ENCODE data around the gene TEX19. TPM values are rescaled to one million over a fixed set of nuclear protein-coding genes. Genes with fewer than 3 reads are reported as not detected.
"Not testable (repeated sequence)": the region's sequence is repeated elsewhere in the genome, so short reads cannot be mapped to it uniquely, and the experiment has no call there.

Gene TEX19
- total RNA-seq, 2 experiments from 2014 or later = not detected

DNA sequence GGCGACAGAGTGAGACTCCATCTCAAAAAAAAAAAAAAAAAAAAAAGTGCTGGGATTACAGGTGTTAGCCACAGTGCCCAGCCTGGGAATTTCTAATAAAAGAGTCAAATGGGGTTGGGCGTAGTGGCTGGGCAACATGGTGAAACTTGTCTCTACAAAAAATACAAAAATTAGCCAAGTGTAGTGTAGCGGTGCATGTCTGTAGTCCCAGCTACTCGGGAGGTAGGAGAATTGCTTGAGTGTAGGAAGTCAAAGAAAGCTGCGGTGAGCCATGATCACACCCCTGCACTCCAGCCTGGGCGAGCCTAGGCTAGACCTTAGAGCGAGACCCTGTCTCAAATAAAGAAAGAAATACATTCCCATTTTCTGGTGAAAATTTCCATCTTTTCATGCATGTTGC lies 10.2 kb downstream of the TEX19 start:
- Mint-ChIP-seq H3K4me3 (no peak overlapping the region), H3K9me3 (no peaks in the 10 kb centered on the region), H3K27ac (no peak overlapping the region), H3K27me3 (peaks cover 26% of the 10 kb centered on the region), H3K4me1 (ENCODE audit: low read depth) (peaks cover 18% of the 10 kb centered on the region), H3K36me3 (ENCODE audit: low read depth) (no peaks in the 10 kb centered on the region)
- POLR2A ChIA-PET = no interaction called here
- DNase-seq (no peak), ATAC-seq (no peak)
- CTCF ChIA-PET = no interaction called here
- intact Hi-C loops (cut with micrococcal nuclease) = no loop called here
- TF ChIP-seq, protein P1, sequence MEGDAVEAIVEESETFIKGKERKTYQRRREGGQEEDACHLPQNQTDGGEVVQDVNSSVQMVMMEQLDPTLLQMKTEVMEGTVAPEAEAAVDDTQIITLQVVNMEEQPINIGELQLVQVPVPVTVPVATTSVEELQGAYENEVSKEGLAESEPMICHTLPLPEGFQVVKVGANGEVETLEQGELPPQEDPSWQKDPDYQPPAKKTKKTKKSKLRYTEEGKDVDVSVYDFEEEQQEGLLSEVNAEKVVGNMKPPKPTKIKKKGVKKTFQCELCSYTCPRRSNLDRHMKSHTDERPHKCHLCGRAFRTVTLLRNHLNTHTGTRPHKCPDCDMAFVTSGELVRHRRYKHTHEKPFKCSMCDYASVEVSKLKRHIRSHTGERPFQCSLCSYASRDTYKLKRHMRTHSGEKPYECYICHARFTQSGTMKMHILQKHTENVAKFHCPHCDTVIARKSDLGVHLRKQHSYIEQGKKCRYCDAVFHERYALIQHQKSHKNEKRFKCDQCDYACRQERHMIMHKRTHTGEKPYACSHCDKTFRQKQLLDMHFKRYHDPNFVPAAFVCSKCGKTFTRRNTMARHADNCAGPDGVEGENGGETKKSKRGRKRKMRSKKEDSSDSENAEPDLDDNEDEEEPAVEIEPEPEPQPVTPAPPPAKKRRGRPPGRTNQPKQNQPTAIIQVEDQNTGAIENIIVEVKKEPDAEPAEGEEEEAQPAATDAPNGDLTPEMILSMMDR (IDR thresholded peaks at IDR 0.05) = no peak

DNA sequence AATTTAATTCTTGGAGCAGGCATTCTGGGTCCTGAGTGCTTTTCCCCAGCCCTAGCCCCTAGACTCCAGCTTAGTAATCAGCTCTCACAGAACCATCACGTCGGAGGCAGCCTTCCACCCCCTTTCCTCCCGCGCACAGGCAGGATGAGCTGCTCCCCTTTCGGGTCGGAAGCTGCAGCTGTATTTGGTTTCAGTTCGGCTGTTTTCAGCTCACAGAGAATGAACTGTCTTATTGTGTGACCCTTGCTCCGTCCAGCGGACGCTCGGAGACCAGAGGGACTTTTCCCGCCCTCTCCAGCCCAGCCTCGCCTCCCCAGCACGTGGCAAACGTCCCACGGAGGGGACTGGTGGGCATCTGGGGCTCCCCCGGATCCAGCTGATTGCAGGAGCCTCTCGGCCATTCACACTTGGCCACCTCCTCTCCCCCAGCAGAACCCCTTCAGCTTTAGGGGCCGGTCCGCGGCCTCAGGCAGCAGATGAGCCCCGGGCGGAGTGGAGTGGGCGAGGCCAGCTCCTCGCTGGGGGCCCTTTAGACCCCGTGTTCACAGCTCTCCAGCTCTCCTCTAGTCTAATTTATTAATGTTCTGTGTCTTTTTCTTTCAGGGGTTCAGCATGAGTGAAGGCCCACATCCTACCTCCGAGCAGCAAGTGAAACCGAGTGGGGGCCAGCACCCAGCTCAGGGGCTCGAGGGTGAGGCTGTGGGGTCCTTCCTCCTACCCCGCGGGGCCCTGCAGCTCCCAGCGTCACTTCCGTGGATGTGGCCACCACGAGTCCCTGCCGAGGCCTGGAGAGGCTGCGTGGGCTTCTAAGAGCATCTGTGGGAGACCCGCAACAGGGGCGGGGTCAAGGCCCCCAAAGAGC lies 11.7 kb downstream of the TEX19 start:
- TF ChIP-seq, protein P1 (IDR thresholded peaks at IDR 0.05) = no peak
- intact Hi-C loops (cut with micrococcal nuclease) = no loop called here
- Mint-ChIP-seq H3K36me3 (ENCODE audit: low read depth) (no peaks in the 10 kb centered on the region), H3K27ac (no peak overlapping the region), H3K27me3 (peaks cover 28% of the 10 kb centered on the region), H3K4me1 (ENCODE audit: low read depth) (peaks cover 18% of the 10 kb centered on the region), H3K9me3 (no peaks in the 10 kb centered on the region), H3K4me3 (peak overlapping the region; percentile 46)
- ATAC-seq (peak; percentile 61), DNase-seq (peak; percentile 52)
- POLR2A ChIA-PET = interaction anchor here (0.7 to 1.3 kb wide), 2 partner anchors 14 to 68 kb away, joined by 3 to 6 read pairs; no protein-coding TSS in a partner anchor
- CTCF ChIA-PET = interaction anchor here (0.8 to 1.5 kb wide), 5 partner anchors 20 to 52 kb away, joined by 3 to 7 read pairs (median 3); no protein-coding TSS in a partner anchor

DNA sequence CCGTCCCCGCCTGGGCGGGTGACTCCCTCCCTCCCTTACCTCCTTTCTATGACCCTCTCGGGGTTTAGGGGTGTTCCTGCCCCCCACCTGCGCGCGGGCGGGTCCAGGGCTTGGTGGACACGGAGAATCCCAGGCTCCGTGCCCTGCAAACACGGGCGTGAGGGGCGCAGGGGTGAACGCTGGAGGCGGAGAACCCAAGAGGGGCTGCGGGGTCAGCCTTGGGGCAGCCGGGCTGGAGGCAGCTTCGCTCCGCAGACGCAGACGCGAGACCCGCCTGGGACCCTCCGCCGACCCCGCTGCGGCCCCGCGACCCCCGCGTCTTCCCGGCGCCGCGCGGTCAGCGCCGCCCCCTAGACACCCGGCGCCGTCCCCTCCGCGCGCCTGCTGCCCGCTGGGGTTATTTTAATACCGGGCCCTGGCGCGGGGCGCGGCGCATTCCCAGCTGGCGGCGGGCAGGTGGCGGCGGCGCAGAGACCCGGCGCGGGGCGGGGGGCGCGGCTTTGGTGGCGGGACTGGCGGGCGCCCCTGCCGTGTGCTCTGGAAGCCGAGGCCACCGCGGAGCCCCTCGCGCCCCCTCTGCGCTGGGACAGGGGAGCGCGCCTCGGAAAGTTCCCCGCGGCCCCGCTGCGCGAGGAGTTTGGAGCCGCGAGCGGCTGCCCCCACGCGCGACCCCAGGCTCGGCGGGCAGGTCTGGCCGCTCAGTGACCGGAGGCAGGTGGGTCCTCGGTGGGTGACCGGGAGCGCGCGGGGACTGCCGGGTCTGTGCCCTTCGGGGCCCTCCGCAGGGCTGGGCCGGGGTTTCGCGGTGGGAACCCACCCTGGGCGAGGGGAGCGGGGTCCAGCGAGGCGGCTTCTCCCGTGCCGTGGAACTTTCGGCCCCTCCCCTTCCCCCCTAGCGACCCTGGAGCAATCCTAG lies 12.5 kb downstream of the TEX19 start, which contains the start of gene UTS2R:
Gene UTS2R (plus strand): TSS at position 433 of the 916 bp plus-strand sequence. CDS start 2,560 bp downstream, outside the sequence.
- no peaks in the 10 kb centered on the region for H3K9me3 Mint-ChIP-seq
- DNase-seq = no peak
- no peak within 1 kb of the TSS for H3K27ac Mint-ChIP-seq
- intact Hi-C loops (cut with micrococcal nuclease) = no loop called here
- peaks cover 18% of the 10 kb centered on the region for H3K4me1 Mint-ChIP-seq (ENCODE audit: low read depth)
- ChIA-PET POLR2A (interaction anchor here (1.0 to 1.3 kb wide), 2 partner anchors 10 to 13 kb away, joined by 3 to 6 read pairs; no protein-coding TSS in a partner anchor), CTCF (interaction anchor here (1.4 to 1.5 kb wide), 2 partner anchors 23 to 50 kb away, joined by 3 to 7 read pairs; no protein-coding TSS in a partner anchor)
- peaks cover 35% of the 10 kb centered on the region for H3K27me3 Mint-ChIP-seq
- no peak for ATAC-seq
- no peaks in the 10 kb centered on the region for H3K36me3 Mint-ChIP-seq (ENCODE audit: low read depth)
- TF ChIP-seq, protein P1 (IDR thresholded peaks at IDR 0.05) = no peak
- H3K4me3 Mint-ChIP-seq = peak within 1 kb of the TSS; percentile 46

DNA sequence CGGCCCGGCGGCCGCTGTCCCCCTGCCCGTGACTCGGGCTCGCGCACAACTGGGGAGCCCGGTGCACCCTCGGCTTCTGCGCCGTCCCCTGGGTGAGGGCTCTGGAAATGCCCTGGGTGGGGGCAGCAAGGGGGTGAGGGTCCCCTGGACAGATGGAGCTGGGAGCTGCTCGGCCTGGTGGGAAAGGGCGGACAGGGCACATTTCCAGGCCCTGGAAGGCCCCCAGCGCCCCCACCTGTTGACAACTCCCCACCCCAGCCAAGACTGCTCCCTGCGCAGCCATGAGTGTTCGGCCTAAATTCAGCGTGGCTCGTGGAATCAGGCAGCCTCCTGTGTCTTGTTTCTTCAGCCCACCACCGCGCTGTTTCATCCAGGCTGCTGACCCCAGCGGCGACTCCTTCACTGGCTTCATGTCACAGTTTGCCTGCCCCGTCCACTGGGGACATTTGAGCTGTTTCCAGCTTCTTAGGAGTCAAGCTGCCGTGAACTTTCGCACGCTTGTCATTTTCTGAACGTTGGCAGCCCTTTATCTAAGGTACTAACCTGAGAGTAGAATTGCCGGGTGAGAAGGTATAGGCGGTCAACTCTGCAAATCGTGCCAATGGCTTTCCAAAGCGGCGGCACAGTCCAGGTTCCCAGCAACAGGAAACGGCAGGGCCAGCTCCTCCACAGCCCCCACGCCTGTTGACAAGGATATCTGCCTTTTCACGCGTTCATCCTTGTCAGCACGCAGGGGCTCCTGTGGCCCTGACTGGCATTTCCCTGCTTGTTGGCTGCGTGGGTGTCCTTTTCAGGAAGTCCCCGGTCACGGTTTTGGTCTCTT lies 13.4 kb downstream of the TEX19 start:
- ATAC-seq = no peak
- ChIA-PET CTCF (no interaction called here), POLR2A (interaction anchor here (0.6 to 1.1 kb wide), 4 partner anchors 9 to 45 kb away, joined by 3 read pairs; no protein-coding TSS in a partner anchor)
- Mint-ChIP-seq H3K9me3 (no peaks in the 10 kb centered on the region), H3K36me3 (ENCODE audit: low read depth) (no peaks in the 10 kb centered on the region), H3K4me3 (peak overlapping the region; percentile 14), H3K27ac (no peak overlapping the region), H3K27me3 (peaks cover 35% of the 10 kb centered on the region), H3K4me1 (ENCODE audit: low read depth) (peaks cover 18% of the 10 kb centered on the region)
- TF ChIP-seq, protein P1 (IDR thresholded peaks at IDR 0.05) = no peak
- intact Hi-C loops (cut with micrococcal nuclease) = no loop called here
- DNase-seq = peak; percentile 33

DNA sequence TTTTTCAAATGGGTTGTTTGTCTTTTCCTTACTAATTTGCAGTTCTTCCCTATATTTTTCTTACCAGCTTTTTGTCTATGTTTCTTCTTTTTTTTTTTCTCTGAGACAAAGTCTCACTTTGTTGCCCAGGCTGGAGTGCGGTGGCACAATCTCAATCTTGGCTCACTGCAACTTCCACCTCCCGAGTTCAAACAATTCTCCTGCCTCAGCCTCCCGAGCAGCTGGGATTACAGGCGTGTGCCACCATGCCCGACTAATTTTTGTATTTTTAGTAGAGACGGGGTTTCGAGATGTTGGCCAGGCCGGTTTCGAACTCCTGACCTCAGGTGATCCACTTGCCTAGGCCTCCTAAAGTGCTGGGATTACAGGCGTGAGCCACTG lies 14.0 kb downstream of the TEX19 start:
- peaks cover 32% of the 10 kb centered on the region for H3K27me3 Mint-ChIP-seq
- POLR2A ChIA-PET = interaction anchor here (0.6 to 1.1 kb wide), 3 partner anchors 11 to 44 kb away, joined by 3 read pairs; no protein-coding TSS in a partner anchor
- peaks cover 18% of the 10 kb centered on the region for H3K4me1 Mint-ChIP-seq (ENCODE audit: low read depth)

More for the DNA sequence above, 14.0 kb downstream of the TEX19 start:
- intact Hi-C loops (cut with micrococcal nuclease); H3K9me3 Mint-ChIP-seq; H3K27ac Mint-ChIP-seq; DNase-seq; H3K36me3 Mint-ChIP-seq (ENCODE audit: low read depth); ATAC-seq: not testable (repeated sequence)
- peak overlapping the region; percentile 14 for H3K4me3 Mint-ChIP-seq
- CTCF ChIA-PET = interaction anchor here (0.6 kb wide), 1 partner anchor 41 kb away, joined by 3 read pairs; no protein-coding TSS in a partner anchor

Data from activated CD8-positive, alpha-beta T cell treated with anti-CD3 and anti-CD28 coated beads for 36 hours (primary cell).